Right renal cortex interstitium (tissue), 3 donors: ENCODE measurements around the gene LSAMP. TPM values are rescaled to one million over a fixed set of nuclear protein-coding genes. Genes with fewer than 3 reads are reported as not detected.

Source experiments
- DNase-seq, 3 donors: peaks; one replicate each; pipeline ENCODE4 v3.0.0-alpha.2; 2013; ENCODE audit warnings: low read depth in 3 of 3, low spot score in 2 of 3
- polyA plus RNA-seq, 3 donors: library from polyadenylated mRNA; unstranded; fragments of 120-200 nt; gene quantifications; one replicate each; pipeline ENCODE4 v1.2.1, GENCODE V29; 2013; ENCODE audit not compliant: insufficient read length in 3 of 3

The LSAMP gene
- polyA plus RNA-seq, 3 donors: 11.4 to 15.7 (median 12.8) TPM

DNA sequence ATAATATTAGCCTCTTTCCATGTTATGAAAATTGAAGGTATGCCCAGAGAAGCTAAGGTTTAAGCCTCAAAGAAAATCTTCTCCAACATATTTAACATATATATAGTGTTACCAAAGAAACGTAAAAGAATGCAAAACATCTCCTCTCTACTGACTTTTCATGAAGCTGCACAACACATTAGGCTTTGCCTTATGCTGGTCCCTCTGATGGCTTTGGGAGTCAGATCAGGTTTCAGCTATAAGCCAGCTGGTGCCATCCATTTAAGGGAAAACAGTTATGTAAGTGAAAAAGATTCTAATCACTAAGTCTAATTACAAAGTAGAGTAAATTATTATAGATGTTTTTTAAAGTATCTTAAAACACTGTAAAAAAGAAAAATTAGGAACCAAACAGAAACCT, 410.5 kb downstream of the LSAMP start:
- DNase-seq: no peak

- no peak for DNase-seq
Observed at GRCh38 chr3:116034086-116034485, 411.2 kb downstream of the LSAMP start.

DNA sequence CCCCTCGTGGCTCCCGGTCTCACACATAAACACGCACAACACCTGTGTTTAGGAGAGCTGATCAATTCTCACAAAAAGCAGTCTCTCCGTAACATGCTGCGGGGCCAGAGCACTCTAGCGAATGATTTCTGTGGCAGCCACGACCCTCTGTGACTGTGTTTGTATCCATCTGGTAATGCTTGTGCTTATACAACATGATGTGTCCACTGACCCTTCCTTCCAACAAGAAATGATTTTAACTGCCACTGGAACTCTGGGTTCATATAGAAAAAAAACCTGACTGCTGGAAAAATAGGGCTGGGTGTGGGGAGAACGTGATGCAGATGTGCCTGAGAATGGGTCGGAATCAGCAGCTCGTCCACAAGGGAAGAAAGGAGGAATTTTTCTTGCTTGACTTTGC, 411.8 kb downstream of the LSAMP start:
- DNase-seq: no peak

GRCh38 chr3:116032176-116032575, 413.1 kb downstream of the LSAMP start:
- no peak for DNase-seq

- no peak for DNase-seq
Observed at GRCh38 chr3:116030131-116030850, 415.0 kb downstream of the LSAMP start.

DNA sequence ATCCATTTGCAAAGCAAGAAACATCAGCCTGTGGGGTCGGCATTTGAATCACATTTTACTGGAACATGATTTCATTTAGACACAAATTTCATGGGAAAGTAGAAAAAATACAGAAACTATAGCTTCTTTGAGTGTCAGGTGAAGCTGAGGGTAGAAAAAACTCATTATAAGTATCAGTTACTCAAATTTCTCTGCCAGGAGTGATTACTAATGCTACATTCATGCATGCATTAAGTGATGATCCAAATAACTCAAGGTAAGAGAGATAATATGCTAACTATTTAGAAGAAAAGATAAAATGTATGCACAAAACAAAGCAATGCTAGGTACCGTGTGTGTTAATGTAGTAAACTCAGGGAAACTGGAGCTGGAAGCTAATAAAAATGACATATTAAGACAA, 416.0 kb downstream of the LSAMP start:
- peak in 1 of 3 donors; percentile 18 for DNase-seq

- no peak for DNase-seq
Observed at GRCh38 chr3:116028157-116028556, 417.1 kb downstream of the LSAMP start.

- DNase-seq: no peak
Observed at GRCh38 chr3:116020989-116021388, 424.3 kb downstream of the LSAMP start.

DNA sequence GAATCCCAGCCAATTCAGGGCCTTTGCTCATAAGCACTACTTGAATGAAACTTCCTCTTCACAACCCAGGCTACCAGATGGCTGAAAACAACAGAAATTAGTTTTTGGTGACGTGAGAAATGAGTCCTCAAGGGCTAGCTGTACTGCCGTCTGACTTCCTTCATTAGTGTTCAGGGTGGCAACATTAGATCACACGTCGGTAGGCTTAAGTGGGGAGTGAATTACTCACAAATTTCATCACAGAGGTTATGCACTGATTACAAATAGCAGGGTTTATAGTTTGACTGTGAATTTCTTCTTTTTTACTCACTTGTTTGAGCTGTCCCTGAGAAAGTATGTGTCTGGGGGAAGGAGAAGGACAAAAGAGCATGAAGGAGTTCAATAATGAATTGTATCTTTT, 424.8 kb downstream of the LSAMP start:
- DNase-seq: no peak

GRCh38 chr3:116019254-116019763, 426.0 kb downstream of the LSAMP start:
- no peak for DNase-seq

DNA sequence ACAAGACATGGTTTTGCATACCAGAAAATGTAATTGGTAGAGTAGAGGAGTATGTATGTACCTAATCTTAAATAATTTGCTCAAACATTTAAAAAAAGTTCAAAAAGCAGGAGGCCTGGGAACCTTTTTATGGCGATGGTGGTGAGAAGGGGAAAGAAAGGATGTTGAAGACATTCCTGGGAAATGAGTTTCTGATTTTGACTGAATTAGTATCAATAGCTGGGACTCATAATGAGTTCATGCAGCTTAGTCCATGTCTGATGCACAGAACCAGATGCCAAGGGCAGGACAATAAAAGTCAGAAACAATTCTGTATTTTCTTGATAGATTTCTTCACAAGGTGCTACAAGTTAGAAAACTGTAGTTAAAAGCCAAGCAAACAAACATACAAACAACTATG, 426.6 kb downstream of the LSAMP start:
- no peak for DNase-seq

GRCh38 chr3:116015931-116016330, 429.4 kb downstream of the LSAMP start:
- DNase-seq: no peak

DNA sequence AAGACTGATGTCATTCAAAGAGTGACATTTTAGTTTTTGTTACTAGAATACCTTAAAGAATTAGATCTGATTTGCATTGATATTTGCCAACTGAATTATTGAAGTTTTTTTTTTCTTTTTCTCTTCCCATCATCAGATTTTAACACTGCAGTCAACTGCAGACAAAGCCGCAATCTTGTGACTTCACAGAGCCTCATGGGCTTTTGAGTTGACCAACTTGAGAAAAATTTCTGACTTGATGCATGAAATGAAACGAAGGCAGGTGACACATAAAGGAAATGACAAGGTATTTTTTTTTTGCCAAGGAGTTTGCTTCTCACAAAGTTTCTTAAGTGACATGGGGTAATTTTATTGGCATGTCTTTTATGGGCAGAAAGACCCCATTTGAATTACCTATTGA, 438.3 kb downstream of the LSAMP start:
- no peak for DNase-seq

DNA sequence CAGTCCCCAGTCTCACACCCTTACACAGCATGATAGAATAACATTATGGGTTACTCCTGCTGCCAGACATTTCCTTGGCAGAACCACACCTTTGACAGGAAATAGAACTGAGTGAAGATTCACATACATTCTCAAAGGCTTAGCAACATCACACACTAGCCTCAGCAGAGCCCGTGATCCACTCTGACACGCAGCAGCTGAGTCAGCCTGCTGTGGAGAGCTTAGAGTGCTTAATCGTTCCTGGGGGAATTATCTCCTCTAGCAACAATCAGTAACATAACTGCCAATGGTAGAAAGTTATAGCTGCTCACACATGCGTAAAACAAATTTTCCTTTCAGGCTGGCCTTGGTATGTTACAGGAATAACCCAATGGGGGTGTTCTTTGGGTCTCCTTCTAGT, 439.9 kb downstream of the LSAMP start:
- DNase-seq: no peak

DNA sequence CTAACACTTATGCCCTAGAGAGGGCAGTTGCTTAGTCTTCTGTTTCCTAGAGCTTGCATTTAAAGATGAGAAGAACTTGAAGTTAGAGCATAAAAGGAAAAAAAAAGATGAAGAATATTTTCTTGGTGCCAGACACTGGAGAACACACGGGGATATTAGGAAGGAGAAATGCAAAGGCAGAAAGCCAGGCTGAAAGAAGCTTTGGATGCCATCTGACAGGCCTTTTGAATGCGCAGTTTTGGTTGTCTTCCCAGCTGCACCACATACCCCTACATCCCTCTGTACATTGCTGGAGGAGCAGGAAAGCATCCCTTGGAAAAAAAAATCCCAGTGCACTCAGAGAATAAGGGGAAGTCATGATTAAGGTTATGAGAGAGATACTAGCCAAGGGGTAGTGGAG, 443.1 kb downstream of the LSAMP start:
- DNase-seq: no peak

DNA sequence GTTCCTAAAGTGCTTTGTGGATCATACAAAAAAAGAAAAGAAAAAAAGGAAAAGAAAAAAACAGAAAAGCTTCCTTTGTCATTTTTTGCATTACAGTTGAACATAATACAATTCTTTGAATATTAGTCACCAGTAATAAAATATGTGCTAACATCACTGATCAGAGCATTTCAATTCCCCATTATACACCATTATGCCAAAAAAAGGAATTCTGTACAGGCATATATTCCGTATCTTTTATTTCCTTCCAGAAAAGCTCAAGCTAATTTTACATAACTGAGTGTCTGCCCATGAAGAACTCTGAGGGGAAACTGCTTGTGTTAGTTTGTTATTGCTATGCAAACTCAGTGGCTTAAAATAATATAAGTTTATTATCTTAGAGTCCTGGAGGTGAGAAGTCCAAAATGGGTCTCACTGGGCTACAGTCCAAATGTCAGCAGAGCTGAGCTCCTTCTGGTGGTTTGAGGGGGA, 444.1 kb downstream of the LSAMP start:
- DNase-seq: no peak

GRCh38 chr3:116000311-116000710, 445.0 kb downstream of the LSAMP start:
- DNase-seq: no peak

DNA sequence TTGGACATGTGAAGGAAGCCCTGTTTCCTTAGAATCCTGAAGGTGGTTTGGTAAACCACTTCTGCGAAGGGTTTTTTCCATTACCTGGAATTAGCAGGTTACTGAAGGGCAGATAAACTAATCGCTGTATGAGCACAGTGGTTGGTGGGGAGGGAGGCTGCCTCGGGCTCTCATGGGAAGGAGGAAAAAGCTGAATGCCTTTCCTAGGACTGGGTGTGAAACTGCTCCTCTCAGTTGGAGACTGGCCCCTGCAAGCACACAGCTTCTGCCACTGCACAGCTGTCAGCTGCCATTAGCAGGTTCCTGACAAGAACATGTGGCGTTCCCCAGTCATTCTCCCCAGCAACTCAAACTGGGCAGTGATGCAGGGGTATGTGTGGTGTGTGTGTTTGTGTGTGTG, 445.7 kb downstream of the LSAMP start:
- DNase-seq: no peak

DNA sequence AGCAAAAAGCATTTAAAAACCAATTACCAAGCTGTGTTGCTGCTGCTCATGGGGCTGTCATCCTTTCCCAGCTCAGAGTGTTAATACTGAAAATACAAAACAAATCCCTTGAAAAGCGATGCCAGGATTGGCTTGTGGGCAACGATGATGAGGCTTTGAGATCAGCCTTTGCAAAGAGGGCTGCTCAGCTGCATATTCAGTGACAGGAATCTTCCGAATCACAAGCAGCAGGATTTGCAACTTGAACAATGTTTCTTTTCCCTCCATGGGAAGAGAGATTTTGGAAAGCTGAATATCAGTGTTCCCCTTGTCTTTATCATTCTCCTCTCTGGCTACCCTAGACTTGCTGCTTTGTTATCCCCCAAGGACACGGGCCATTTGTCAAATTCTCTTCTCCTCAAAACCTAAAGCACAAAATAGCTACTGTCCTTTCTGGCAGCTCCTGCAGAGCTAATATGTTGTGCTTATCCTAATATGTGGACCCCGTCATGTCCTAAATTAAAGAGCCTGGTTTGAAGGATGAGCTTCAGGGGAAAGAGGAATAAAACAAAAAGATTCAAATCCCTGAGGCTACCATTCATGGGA, 446.2 kb downstream of the LSAMP start:
- DNase-seq: no peak

DNA sequence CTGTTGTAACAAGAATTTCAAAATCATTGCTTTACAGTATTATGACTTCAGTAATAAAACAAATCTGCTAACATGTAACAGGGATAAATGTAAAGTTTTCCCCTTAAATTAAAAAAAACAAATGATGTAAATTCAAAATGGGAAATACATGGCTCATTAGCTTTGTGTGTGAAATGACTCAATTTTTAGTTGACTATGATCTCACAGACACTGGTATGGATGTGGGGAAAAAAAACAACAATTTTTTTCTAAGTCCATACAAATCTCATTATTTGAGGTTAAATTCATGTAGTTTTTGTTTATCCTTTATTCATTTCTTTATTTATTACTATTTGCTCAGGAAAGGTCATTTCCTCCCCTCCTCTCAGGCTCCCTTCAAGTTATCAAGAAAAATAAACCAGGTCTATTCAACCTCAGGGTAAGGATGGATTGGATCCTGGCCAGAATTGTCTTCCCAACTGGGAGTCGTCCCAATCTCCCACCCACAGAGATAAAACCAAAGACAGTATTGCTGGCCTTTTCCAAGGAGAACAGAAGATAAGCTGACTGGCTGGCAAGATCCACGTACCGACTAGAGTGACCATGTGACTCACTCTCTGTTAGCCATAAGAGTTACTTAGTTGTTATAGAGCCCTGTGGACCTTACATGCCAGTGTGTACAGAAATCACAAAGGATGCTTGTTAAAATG, 448.7 kb downstream of the LSAMP start:
- DNase-seq: no peak

DNA sequence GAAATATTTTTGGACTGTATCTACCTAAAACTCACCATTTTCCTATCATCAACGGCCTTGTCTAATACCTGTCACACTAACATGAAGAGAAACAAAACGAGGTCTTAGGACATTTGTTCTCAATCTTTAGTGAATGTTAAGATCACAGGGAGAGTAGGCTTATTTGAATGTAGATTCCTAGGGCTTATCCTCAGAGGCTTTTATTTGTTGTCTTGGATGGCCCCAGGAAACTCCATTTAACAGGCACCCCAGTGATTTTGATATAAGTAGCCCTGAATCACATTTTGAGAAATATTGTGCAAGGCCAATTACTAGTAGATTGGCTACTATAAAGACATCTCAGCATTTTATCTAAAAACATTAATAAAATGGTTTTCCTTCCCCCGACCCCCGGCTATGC, 454.6 kb downstream of the LSAMP start:
- no peak for DNase-seq
